Activated naive CD8-positive, alpha-beta T cell treated with anti-CD3 and anti-CD28 coated beads, Interleukin-2, amount 50 U/mL, for 16 hours (primary cell): ENCODE data around the gene C5orf58.

Experiments
- DNase-seq: peaks from one replicate; pipeline ENCODE4 v3.0.0-alpha.2; 2020; ENCODE audit warnings: low read depth, low spot score

C5orf58 gene

GRCh38 chr5:170256571-170256970, 23.8 kb downstream of the C5orf58 start:
- no peak for DNase-seq

- no peak for DNase-seq
Measured at GRCh38 chr5:170257370-170257769, 24.6 kb downstream of the C5orf58 start.

GRCh38 chr5:170261528-170262043, 28.8 kb downstream of the C5orf58 start:
- no peak for DNase-seq

GRCh38 chr5:170262061-170263045, 29.6 kb downstream of the C5orf58 start:
- DNase-seq: no peak

- DNase-seq: no peak
Measured at GRCh38 chr5:170263906-170264305, 31.1 kb downstream of the C5orf58 start.

- no peak for DNase-seq
Measured at GRCh38 chr5:170265522-170265921, 32.7 kb downstream of the C5orf58 start.

- DNase-seq: peak; percentile 27
Measured at GRCh38 chr5:170266570-170267381, 34.0 kb downstream of the C5orf58 start.

GRCh38 chr5:170267431-170268152, 34.8 kb downstream of the C5orf58 start:
- peak; percentile 54 for DNase-seq

- DNase-seq: no peak
Measured at GRCh38 chr5:170268153-170268689, 35.4 kb downstream of the C5orf58 start.

GRCh38 chr5:170268884-170269283, 36.1 kb downstream of the C5orf58 start:
- DNase-seq: no peak

- DNase-seq: no peak
Measured at GRCh38 chr5:170269579-170269978, 36.8 kb downstream of the C5orf58 start.

- no peak for DNase-seq
Measured at GRCh38 chr5:170270293-170271069, 37.7 kb downstream of the C5orf58 start.

GRCh38 chr5:170273968-170274710, 41.4 kb downstream of the C5orf58 start:
- DNase-seq: peak; percentile 34

- DNase-seq: no peak
Measured at GRCh38 chr5:170275376-170275994, 42.7 kb downstream of the C5orf58 start.

GRCh38 chr5:170276140-170276539, 43.4 kb downstream of the C5orf58 start:
- no peak for DNase-seq

GRCh38 chr5:170277867-170278281, 45.1 kb downstream of the C5orf58 start:
- no peak for DNase-seq

GRCh38 chr5:170278611-170279458, 46.0 kb downstream of the C5orf58 start:
- DNase-seq: peak; percentile 64

GRCh38 chr5:170279459-170279817, 46.7 kb downstream of the C5orf58 start:
- no peak for DNase-seq
